Left renal cortex interstitium (tissue), 4 donors: ENCODE data around the gene UGP2. TPM values are rescaled to one million over a fixed set of nuclear protein-coding genes. Genes with fewer than 3 reads are reported as not detected.
"Not testable (repeated sequence)": the region's sequence is repeated elsewhere in the genome, so short reads cannot be mapped to it uniquely, and the experiment has no call there.

Source experiments
- DNase-seq, 4 donors: peaks; one replicate each; pipeline ENCODE4 v3.0.0-alpha.2; 2013; ENCODE audit warnings: low read depth in 4 of 4, low spot score in 2 of 4, missing footprints in 1 of 4
- polyA plus RNA-seq, 4 donors: library from polyadenylated mRNA; unstranded; fragments of 120-200 nt; gene quantifications; one replicate each; pipeline ENCODE4 v1.2.1, GENCODE V29; 2013; ENCODE audit not compliant: insufficient read length in 4 of 4

UGP2 gene
- polyA plus RNA-seq, 4 donors: 108 to 127 (median 122) TPM

DNA sequence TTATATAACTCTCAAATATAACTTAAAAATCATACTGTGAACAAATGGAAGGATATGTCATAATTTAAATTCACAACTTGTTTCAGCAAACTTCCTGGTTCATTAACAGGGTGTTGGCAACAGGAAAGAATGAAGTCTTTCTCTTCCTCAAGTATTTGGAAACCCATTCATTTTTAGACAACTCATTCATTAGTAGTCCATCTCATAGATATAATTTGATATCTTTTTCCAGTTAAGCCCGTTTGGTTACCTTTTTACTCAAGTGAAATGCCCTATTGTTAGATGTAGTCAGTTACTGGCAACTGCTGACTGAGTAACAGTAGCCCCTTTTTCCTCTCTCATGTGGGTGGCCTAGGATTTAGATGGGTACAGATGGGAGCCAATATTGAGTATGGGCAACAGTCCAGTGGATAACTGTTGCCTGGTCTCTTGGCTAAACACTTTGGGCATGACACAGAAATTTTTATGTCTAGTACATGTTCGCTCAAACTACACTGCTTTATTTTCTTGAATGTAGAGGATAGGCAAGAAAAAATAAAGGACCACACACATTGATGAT, 4.6 kb upstream of the UGP2 start:
- DNase-seq: no peak

DNA sequence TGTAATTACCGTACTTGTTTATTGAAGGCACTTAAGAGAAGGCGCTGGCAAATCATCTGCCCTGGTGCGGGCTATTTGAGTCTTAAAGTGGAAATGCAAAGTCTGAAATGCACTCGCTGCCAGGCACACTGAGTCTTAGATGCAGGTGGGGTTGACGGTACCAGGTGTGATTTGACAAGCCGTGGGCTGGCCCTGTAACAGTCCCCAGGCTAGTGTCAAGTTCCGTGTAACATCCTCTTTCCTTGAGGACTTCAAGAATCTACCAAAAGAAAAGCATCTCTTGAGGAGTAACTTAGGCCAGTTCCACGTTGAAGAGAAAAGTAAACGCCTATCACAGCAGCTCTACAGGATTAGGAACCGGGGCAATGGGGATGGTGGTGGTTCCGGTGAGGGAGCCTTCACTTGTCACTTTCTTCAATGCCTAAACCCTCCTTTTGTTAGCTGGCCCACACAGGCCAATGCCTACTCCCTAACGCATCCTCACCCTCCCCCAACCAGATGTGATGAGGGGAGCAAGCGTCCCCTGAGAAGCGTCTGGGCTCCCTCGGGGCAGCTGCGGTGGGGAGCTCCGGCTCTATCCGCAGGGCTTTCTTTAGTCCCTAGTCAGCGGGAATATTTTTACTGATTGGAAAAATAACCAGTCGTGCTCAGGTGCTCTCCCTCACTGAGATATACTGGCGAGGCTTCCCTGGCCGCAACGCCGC, 1.5 kb upstream of the UGP2 start:
- DNase-seq: peak in 1 of 4 donors; percentile 69

DNA sequence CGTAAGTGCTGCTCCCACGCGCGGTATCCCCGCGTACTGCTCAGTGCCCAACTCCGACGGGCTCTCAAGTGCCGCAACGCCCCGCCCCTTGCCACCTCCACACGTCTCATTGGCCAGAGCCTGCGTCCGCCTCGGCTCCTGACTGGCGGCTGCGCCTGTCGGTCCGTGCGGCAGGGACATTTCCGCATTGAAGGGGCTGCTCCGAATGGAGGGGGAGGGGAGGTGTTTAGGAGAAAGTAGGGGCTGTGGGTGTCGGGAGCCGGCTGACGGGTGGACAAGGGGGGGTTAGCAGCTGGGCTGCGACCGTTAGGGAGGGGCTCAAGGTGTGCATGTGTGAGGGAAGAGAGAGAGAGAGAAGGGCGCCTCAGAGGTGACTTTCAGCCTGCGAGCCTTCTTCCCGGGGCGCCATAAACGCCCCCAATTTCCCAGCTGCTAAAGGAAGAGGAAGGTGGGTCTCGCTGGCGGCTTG, 877 bp upstream of the UGP2 start:
- DNase-seq: peak; percentile 94 to 97 (median 94)

DNA sequence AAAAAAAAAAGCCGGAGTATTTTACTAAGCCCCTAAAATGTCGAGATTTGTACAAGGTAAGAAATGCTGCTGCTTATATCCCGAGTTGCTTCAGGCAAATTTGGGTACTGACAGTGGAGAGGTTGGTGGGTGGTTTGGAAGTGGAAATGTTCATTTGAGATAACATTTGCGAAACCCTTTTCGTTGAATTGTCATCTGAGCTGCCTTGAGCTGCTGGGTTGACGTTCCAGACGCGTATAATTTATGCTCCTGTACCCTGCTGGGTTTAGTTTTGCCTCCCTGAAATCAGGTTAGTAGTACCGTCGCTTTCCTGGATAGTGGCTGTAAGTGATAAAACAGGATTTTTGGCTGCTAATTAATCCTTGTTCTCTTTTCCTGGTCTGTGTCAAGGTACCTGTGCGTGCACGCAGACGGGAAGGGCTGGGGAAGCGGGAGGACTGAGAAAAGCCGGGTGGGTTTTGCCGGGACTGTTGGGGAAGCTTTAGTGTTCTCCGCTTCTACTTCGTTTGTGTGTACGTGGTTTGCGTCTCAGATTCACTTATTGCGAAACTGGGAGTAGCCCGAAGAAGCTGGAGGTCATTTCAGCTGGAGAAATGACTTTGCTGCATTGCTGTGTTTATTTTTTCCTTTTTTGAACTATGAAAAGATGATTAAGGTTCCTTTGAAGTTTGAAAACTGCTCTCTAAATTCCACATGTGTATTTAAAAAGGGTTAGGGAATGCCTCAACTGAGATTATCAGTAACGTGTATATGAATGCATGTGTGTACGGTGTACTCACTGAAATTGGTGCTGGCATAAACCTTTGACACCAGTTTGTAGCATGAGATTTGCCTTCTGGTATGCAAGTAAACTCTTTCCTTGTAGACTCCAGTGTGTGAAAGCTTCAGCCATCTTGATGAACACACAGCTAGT, 709 bp downstream of the UGP2 start:
- peak in 1 of 4 donors; percentile 76 for DNase-seq

DNA sequence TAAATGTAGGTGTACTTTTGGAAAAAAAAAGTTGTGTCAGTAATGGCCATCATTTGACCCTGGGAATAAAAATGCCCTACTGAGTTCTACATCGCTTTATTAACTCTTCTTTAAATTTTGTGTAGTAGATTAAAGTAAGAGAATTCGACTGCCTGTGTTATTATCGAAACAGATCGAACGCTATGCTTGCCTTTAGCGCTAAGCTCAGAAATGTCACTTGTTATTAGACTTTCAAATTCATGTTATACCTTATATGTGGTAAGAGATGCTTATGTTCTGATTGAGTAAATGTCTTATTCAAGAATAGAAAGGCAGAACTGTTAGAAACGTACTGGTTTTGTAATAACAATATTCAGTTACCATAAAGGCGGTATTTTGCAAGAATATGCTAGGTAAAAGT, 1.4 kb downstream of the UGP2 start:
- no peak for DNase-seq

DNA sequence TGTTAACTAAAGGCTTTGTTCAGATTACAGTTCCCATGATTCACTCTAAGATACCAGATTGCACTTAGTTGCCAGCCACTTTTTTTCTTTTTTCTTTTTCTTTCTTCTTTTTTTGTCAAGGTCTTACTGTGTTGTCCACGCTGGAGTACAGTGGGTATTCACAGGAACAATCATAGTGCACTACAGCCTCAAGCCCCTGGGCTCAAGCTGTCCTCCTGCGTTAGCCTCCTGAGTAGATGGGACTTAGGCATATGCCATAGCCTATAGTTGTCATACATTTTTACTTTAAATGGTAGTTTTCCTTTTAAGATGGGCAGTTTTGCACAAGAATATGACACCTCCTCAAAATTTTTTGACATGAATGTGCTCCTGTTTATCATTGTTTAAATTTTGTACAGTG, 2.1 kb downstream of the UGP2 start:
- no peak for DNase-seq

DNA sequence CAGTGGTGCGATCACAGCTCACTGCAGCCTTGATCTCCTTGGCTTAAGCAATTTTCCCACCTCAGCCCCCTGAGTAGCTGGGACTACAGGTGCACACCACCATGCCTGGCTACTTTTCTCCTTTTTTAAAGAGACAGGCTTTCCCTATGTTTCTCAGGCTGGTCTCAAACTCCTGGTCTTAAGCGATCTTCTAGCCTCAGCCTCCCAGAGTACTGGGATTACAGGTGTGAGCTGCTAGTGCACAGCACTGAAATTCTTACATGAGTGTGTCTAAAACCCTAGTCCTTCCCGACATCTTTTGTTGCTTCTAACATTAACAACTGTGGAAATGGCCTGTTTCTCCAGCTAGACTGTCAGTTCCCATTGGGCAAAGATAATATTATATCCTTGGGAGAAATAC, 2.9 kb downstream of the UGP2 start:
- DNase-seq: no peak

DNA sequence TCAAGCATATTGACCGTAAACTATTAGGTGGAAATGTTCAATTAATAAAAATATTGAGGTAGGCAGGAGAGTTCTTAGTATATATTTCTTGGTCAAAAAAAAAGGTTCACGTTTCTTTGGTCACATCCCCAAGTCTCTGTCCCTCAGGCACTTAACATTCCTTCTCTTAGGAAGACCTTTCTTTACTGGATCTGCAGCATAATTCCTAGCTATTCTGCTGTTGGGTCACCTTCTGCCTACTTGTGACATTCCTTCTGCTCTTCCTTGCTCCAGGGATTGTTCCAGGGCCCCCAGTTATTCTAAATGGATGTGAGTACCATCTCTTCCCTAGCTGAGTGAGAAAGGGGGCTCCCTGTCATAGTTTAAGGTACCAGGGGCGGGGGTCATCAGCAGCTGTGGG, 4.2 kb downstream of the UGP2 start:
- no peak for DNase-seq

DNA sequence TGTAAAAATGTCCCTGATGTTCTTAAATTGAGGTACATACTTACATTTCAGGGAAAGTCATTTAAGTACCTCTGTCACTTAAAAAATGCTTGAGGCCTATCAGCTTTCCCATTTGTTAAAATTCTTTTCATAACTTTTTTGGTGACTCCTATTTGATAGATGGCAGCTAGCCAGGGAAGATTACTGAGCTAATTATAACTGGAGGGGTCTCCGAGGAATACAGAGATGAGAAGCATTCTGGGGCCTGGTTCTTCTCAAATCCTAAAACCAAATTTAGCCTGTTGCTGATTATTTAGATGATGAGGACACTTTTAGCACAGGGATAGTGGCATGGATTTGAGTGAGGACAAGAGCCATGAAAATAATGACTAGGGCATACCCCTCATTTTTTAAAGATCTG, 4.8 kb downstream of the UGP2 start:
- DNase-seq: no peak

DNA sequence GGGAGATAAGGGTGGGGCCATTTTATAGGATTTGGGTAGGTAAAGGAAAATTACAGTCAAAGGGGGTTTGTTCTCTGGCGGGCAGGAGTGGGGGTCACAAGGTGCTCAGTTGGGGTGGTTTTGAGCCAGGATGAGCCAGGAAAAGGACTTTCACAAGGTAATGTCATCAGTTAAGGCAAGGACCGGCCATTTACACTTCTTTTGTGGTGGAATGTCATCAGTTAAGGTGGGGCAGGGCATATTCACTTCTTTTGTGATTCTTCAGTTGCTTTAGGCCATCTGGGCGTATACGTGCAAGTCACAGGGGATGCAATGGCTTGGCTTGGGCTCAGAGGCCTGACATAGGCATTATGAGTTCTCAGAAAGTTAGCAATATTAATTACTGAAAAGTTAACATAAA, 5.9 kb downstream of the UGP2 start:
- DNase-seq: not testable (repeated sequence)

DNA sequence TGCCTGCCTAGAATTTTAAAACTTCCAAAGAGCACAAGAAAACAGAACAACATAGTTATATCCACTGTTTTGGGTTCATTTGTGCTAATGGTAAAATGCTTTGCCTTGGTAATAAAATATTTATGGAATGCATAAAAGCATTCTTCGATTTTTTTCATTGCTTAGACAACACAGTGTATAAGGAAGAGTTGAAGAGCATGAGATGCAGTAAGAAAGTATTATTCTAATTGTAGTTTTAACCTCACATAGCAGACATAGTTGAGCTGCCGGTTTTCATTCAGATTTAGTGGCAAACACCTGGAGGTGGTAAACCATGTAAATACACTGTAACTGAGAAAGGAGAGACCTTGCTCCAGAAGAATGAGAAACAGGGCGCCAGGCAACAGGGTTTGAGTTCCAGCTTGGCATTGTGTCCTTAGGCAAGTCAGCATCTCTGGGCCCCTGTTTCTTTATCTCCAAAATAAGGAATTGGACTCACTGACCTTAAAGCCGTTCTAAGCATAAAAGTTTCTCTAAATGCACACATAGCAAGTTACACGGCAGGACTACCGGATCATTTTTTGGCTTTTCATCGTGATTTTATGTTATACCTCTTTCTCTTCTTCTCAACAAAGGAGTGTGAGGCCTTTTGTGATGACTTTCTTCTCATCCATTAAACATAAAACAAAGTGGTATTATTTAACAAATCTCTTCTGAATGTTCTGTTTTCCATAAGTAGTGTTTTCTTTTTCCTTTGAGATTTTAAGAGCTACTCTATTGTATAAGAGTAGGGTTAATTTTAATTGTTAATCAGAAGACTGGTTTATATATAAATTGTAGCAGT, 7.9 kb downstream of the UGP2 start:
- peak in 1 of 4 donors; percentile 17 for DNase-seq

DNA sequence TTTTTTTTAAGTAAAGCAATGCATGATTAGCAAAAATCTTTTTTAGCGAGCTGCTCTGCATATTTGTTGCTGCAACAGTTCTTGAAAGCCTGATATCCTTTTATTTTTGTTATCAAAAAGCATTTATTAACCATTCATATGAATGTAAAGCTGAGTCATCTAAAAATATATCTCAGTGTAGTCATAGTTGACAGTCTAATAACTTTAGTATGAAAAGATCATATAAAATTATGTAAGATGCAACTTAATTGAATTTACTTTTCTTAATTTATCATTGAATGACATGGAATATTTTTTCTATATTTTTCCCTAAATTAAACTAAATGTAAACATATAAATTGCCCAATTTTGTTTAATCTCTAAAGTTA, 8.5 kb downstream of the UGP2 start:
- DNase-seq: no peak

DNA sequence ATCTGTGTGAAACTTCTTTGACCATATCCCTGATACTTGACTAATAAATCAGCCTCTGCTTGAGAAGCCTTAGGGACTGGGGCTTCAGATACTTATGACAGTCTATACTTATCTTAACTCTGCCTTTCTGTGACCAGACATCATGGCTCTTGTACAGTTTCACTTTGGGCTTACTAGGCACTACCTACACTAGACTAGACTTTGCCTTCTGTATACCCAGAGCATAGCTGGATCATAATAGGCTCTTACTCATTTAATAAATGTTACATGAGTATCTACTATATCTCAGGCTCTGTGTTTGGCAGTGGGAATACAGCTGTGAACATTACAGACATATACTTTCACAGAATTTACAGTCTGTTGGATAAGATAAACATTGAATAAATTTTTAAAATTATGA, 9.0 kb downstream of the UGP2 start:
- no peak for DNase-seq

DNA sequence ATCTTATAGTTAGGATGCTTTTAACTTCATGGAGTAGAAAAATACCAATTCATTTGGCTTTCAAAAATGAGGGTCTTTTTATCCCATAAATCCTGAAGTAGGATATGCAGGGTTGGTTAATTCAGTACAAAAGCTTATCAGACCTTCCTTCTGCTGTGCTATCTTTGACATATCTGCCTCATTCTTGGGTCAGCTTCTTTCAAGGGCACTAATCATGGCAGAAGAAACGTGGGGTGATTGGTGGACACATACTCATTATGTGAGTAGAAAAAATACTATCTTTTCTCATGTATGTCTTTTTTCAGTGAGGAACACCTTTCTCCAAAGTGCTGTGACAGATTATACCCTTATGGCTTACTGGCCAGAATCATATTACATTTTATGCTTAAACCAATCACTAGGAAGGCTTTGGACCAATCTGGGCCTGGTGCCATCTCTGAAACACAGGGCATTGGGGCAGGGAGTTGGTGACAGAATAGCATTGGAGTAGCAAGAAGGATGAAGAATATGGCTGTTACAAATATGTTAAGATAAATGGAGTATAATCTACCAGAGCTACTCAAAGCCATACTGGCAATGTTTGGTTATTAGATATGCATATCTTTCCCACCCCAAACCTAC, 10.1 kb downstream of the UGP2 start:
- no peak for DNase-seq

DNA sequence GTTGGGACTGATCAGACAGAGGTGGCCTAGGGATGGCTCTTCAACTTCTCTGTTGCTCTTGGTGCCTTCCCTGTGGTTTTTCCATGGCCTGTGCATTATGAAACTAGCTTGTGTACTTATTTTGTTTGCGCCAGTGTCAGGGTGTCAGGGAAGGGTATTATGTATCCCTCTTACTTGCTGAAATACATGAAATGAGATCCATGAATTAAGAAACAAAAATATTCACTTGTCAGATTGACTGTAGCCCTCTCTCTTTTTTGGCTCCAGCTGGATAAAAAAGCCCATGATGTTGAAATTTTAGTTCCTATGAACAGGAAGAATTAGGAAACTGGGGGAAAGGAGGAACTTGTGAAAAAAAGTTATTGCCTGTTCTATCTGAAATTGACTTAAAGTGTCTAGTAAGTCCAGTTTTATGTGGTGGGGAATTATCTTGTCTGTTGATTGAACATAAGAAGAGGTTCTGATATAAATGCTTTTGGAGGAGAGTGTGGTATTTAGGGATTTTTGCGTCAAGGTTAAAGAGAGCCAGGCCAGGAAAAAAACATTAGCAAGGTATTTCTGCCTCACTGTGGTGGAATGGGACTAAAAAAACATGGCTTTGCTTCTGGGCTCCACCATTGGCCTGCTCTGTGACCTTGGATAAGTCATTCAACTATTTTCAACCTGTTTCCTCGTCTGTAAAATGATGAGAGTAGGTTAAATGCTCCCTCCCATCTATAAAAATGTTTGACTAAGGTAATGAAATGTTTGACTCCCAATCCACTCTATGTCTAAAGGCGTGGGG, 12.0 kb downstream of the UGP2 start:
- no peak for DNase-seq

DNA sequence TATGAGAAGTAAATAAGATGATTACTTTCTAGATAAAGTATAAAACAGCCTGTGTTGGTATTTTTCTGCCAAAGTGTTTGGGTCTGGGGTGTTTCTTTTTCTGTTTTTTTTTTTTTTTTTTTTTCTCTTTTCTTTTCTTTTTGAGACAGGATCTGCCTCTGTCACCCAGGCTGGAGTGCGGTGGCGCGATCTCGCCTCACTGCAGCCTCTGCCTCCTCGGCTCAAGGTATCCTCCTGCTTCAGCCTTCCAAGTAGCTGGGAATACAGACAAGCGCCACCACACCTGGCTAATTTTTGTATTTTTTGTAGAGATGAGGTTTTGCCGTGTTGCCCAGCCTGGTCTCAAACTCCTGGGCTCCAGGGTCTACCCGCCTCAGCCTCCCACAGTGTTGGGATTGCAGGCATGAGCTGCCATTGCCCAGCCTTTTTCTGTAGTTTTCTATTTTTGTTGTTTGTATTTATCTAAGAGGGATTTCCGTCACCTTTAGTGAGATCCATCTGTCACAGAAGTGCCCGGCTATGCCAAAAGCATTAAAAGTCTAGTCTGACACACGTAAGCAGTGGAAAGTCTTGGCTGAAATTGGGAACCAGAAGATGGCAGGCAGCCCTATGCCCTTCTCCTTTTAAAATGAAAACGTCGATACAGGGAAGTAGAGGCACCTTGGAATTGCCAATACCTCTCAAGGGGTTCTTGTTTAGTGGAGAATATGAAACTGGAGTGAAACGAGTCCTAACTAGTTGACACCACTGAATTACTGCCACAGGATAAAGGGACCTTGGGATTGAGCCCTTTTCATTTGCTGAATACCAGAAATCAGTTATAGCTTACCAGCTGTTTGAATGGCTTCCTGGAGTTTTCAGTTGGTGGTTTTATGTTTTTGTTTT, 14.0 kb downstream of the UGP2 start:
- DNase-seq: no peak

DNA sequence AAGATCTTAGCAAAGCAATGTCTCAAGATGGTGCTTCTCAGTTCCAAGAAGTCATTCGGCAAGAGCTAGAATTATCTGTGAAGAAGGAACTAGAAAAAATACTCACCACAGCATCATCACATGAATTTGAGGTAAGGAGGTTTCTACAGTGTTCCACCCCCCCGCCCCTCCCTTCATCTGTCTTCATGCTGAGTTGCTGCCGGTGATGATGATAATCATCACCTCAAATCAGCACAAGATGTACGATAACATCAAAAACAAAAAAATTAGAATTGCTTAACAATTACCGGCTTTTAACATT, 14.6 kb downstream of the UGP2 start:
- DNase-seq: no peak

DNA sequence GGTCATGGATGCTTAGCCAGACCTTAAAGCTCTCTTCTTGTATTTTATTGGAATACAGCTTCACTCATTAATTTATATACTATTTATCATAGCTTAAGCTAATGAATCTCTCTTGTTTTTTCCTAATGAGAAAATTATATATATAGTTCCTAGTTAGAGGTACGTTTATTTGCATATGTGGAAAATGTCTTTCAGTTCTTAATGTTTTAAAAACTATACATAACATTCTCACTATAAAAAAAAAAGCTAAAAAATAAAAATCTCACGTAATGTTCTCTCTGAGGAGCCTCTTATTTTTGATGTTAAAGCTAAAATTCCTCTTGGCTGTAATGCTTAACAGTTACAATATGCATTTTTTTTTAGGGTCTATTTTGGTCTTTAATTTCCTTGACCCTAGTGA, 16.6 kb downstream of the UGP2 start:
- DNase-seq: no peak
